ENCODE measurements around the gene MBOAT1.

MBOAT1 gene

GRCh38 chr6:20259316-20260049 lies 47.2 kb upstream of the MBOAT1 start:
- no peak for TF ChIP-seq CSDC2 (CRISPR knock-in tag; IDR thresholded peaks at IDR 0.05)
- no peak for TF ChIP-seq ZC3H10 (CRISPR knock-in tag; IDR thresholded peaks at IDR 0.05)
- no peak for TF ChIP-seq ZNF565 (CRISPR knock-in tag; conservative IDR thresholded peaks at IDR 0.05; ENCODE audit: low read depth)
- TF ChIP-seq TOX (CRISPR knock-in tag; IDR thresholded peaks at IDR 0.05; ENCODE audit: borderline replicate concordance), result no peak
- no peak for ATAC-seq

DNA sequence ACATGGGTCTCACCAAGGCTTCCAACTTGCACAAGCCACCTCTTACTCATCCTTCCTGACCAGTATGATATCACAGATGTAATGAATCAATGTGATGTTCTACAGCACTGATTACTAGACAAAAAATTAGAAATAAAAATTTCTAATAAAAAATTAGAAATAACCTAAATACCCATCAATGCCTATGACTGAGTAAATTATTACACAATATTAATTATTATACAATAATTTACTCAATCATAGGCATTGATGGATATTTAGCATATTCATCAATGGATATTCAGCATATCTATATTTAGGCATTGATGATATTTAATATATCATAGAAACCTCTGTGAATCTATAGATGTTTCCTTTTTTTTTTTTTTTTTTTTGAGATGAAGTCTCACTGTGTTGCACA lies 43.2 kb upstream of the MBOAT1 start:
- no peak for ATAC-seq
- TF ChIP-seq CREB5 (CRISPR knock-in tag; IDR thresholded peaks at IDR 0.05; ENCODE audit: low read depth) (no peak), ZNF70 (CRISPR knock-in tag; IDR thresholded peaks at IDR 0.05) (no peak), SNAI2 (CRISPR knock-in tag; IDR thresholded peaks at IDR 0.05) (no peak), ARNTL (CRISPR knock-in tag; IDR thresholded peaks at IDR 0.05; ENCODE audit: borderline replicate concordance, low read depth) (no peak), ZNF565 (CRISPR knock-in tag; conservative IDR thresholded peaks at IDR 0.05; ENCODE audit: low read depth) (no peak), ESRRG (CRISPR knock-in tag; IDR thresholded peaks at IDR 0.05) (no peak), ZC3H10 (CRISPR knock-in tag; IDR thresholded peaks at IDR 0.05) (no peak), OSR1 (CRISPR knock-in tag; IDR thresholded peaks at IDR 0.05) (no peak), PPARA (CRISPR knock-in tag; IDR thresholded peaks at IDR 0.05; ENCODE audit: borderline replicate concordance) (no peak), ZFP3 (CRISPR knock-in tag; IDR thresholded peaks at IDR 0.05) (no peak), TCF4 (CRISPR knock-in tag; IDR thresholded peaks at IDR 0.05; ENCODE audit: borderline replicate concordance) (no peak), CSDC2 (CRISPR knock-in tag; IDR thresholded peaks at IDR 0.05) (no peak), ISL1 (CRISPR knock-in tag; IDR thresholded peaks at IDR 0.05) (no peak)
- TF ChIP-seq, protein P1, sequence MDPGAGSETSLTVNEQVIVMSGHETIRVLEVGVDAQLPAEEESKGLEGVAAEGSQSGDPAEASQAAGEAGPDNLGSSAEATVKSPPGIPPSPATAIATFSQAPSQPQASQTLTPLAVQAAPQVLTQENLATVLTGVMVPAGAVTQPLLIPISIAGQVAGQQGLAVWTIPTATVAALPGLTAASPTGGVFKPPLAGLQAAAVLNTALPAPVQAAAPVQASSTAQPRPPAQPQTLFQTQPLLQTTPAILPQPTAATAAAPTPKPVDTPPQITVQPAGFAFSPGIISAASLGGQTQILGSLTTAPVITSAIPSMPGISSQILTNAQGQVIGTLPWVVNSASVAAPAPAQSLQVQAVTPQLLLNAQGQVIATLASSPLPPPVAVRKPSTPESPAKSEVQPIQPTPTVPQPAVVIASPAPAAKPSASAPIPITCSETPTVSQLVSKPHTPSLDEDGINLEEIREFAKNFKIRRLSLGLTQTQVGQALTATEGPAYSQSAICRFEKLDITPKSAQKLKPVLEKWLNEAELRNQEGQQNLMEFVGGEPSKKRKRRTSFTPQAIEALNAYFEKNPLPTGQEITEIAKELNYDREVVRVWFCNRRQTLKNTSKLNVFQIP (CRISPR knock-in tag; IDR thresholded peaks at IDR 0.05; ENCODE audit: borderline replicate concordance, low read depth), result no peak

- no peak for ATAC-seq
- no peak for TF ChIP-seq ZFP3 (CRISPR knock-in tag; IDR thresholded peaks at IDR 0.05)
- TF ChIP-seq CREB5 (CRISPR knock-in tag; IDR thresholded peaks at IDR 0.05; ENCODE audit: low read depth), result no peak
- TF ChIP-seq ISL1 (CRISPR knock-in tag; IDR thresholded peaks at IDR 0.05), result no peak
These were observed 42.0 kb upstream of the MBOAT1 start for GRCh38 chr6:20254295-20254694.

DNA sequence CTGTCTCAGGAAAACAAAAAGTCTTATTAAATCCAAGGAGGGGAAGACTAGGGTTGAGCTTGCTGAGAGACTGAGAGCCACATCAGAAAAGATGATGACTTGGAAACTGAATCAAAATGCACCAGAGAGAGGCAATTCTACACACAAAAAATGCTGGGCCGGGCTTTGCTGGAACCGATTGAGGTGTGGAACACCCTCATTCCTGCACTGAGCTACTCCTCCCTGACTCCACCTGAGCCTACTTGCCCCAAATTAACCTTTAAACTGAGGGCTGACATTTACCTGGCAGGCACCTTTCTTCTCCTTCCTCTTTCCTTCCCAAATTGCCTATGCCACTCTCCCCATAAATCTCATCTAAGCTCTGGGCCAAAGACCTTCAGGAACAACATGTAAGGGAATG lies 40.8 kb upstream of the MBOAT1 start:
- TF ChIP-seq OSR1 (CRISPR knock-in tag; IDR thresholded peaks at IDR 0.05), result no peak
- TF ChIP-seq ZFP3 (CRISPR knock-in tag; IDR thresholded peaks at IDR 0.05), result no peak
- no peak for TF ChIP-seq SNAI2 (CRISPR knock-in tag; IDR thresholded peaks at IDR 0.05)
- TF ChIP-seq ZNF8 (CRISPR knock-in tag; IDR thresholded peaks at IDR 0.05), result no peak
- TF ChIP-seq ZC3H10 (CRISPR knock-in tag; IDR thresholded peaks at IDR 0.05), result no peak
- TF ChIP-seq, protein P2, sequence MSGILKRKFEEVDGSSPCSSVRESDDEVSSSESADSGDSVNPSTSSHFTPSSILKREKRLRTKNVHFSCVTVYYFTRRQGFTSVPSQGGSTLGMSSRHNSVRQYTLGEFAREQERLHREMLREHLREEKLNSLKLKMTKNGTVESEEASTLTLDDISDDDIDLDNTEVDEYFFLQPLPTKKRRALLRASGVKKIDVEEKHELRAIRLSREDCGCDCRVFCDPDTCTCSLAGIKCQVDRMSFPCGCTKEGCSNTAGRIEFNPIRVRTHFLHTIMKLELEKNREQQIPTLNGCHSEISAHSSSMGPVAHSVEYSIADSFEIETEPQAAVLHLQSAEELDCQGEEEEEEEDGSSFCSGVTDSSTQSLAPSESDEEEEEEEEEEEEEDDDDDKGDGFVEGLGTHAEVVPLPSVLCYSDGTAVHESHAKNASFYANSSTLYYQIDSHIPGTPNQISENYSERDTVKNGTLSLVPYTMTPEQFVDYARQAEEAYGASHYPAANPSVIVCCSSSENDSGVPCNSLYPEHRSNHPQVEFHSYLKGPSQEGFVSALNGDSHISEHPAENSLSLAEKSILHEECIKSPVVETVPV (CRISPR knock-in tag; IDR thresholded peaks at IDR 0.05), result no peak
- TF ChIP-seq TCF4 (CRISPR knock-in tag; IDR thresholded peaks at IDR 0.05; ENCODE audit: borderline replicate concordance), result no peak
- no peak for TF ChIP-seq ISL1 (CRISPR knock-in tag; IDR thresholded peaks at IDR 0.05)
- TF ChIP-seq TOX (CRISPR knock-in tag; IDR thresholded peaks at IDR 0.05; ENCODE audit: borderline replicate concordance), result no peak
- TF ChIP-seq, protein P3, sequence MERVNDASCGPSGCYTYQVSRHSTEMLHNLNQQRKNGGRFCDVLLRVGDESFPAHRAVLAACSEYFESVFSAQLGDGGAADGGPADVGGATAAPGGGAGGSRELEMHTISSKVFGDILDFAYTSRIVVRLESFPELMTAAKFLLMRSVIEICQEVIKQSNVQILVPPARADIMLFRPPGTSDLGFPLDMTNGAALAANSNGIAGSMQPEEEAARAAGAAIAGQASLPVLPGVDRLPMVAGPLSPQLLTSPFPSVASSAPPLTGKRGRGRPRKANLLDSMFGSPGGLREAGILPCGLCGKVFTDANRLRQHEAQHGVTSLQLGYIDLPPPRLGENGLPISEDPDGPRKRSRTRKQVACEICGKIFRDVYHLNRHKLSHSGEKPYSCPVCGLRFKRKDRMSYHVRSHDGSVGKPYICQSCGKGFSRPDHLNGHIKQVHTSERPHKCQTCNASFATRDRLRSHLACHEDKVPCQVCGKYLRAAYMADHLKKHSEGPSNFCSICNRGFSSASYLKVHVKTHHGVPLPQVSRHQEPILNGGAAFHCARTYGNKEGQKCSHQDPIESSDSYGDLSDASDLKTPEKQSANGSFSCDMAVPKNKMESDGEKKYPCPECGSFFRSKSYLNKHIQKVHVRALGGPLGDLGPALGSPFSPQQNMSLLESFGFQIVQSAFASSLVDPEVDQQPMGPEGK (CRISPR knock-in tag; IDR thresholded peaks at IDR 0.05; ENCODE audit: borderline replicate concordance), result no peak
- no peak for TF ChIP-seq BACH2 (CRISPR knock-in tag; IDR thresholded peaks at IDR 0.05; ENCODE audit: borderline replicate concordance)
- no peak for TF ChIP-seq ZFP30 (CRISPR knock-in tag; IDR thresholded peaks at IDR 0.05)
- TF ChIP-seq, protein P1 (CRISPR knock-in tag; IDR thresholded peaks at IDR 0.05; ENCODE audit: borderline replicate concordance, low read depth), result no peak
- TF ChIP-seq GLIS3 (CRISPR knock-in tag; IDR thresholded peaks at IDR 0.05), result no peak
- TF ChIP-seq ZNF565 (CRISPR knock-in tag; conservative IDR thresholded peaks at IDR 0.05; ENCODE audit: low read depth), result no peak
- no peak for TF ChIP-seq ARNTL (CRISPR knock-in tag; IDR thresholded peaks at IDR 0.05; ENCODE audit: borderline replicate concordance, low read depth)
- TF ChIP-seq ZNF70 (CRISPR knock-in tag; IDR thresholded peaks at IDR 0.05), result no peak
- no peak for ATAC-seq

Measured in SK-N-SH treated with all-trans-retinoic acid at 6 μM for 48 hours (cell line).